Liver (tissue), 9 donors: Measurements from ENCODE around the gene WFDC2. TPM values are rescaled to one million over a fixed set of nuclear protein-coding genes. Genes with fewer than 3 reads are reported as not detected.

Experiments
- DNase-seq: peaks from one replicate; pipeline ENCODE4 v3.0.0-alpha.2; 2017; ENCODE audit warnings: low spot score
- H3K27ac ChIP-seq, 2 donors: one replicate each; pipeline ENCODE4 v1.7.0; 2013; ENCODE audit warnings: inconsistent platforms in 2 of 2, low read length in 2 of 2, control low read depth in 1 of 2, low read depth in 1 of 2, mild to moderate bottlenecking in 1 of 2
- H3K27me3 ChIP-seq, 4 donors: one replicate each; pipeline versions ENCODE4 v1.6.1 to v1.7.0; 2013; ENCODE audit warnings: low read length in 3 of 4, inconsistent platforms in 1 of 4, mild to moderate bottlenecking in 1 of 4, moderate library complexity in 1 of 4; ENCODE audit not compliant: control insufficient read depth in 4 of 4, insufficient read depth in 4 of 4
- H3K36me3 ChIP-seq, 4 donors: one replicate each; pipeline versions ENCODE4 v1.6.1 to v1.7.0; 2013; ENCODE audit warnings: low read length in 3 of 4, mild to moderate bottlenecking in 3 of 4, low read depth in 1 of 4, moderate library complexity in 1 of 4; ENCODE audit not compliant: control insufficient read depth in 4 of 4, insufficient read depth in 3 of 4
- H3K4me1 ChIP-seq, 4 donors: one replicate each; pipeline versions ENCODE4 v1.6.1 to v1.7.0; 2013; ENCODE audit warnings: low read length in 3 of 4, mild to moderate bottlenecking in 3 of 4, moderate library complexity in 1 of 4; ENCODE audit not compliant: control insufficient read depth in 4 of 4, insufficient read depth in 4 of 4
- H3K4me3 ChIP-seq, 3 donors: one replicate each; pipeline versions ENCODE4 v1.6.1 to v1.7.0; 2013; ENCODE audit warnings: low read length in 3 of 3, control low read depth in 1 of 3, low read depth in 1 of 3, mild to moderate bottlenecking in 1 of 3
- H3K9ac ChIP-seq, 2 donors: one replicate each; pipeline ENCODE4 v1.7.0; 2013; ENCODE audit warnings: low read length in 2 of 2, mild to moderate bottlenecking in 2 of 2, moderate library complexity in 2 of 2, control low read depth in 1 of 2, low read depth in 1 of 2
- H3K9me3 ChIP-seq, 4 donors: one replicate each; pipeline versions ENCODE4 v1.6.1 to v1.7.0; 2013; ENCODE audit warnings: low read length in 3 of 4; ENCODE audit not compliant: control insufficient read depth in 4 of 4
- CTCF ChIP-seq: fragments of 150-350 bp; IDR thresholded peaks from 2 replicates; pipeline ENCODE4 v1.5.1; 2017; ENCODE audit warnings: improper control_type of control experiment, low read depth, low read length; ENCODE audit not compliant: missing input control
- EGR1 ChIP-seq, 2 donors: IDR thresholded peaks; 2 replicates each; pipeline ENCODE4 v1.6.1; 2016 to 2018; ENCODE audit warnings: antibody characterized with exemption in 2 of 2, low read depth in 2 of 2
- FOXA1 ChIP-seq: IDR thresholded peaks from 2 replicates; pipeline ENCODE4 v1.6.1; 2016; ENCODE audit warnings: antibody characterized with exemption
- FOXA2 ChIP-seq: IDR thresholded peaks from 2 replicates; pipeline ENCODE4 v1.6.1; 2016; ENCODE audit warnings: antibody characterized with exemption
- GABPA ChIP-seq, 2 donors: IDR thresholded peaks in 1 of 2; conservative IDR thresholded peaks in 1 of 2; 2 replicates each; pipeline ENCODE4 v1.6.1; 2016; ENCODE audit warnings: antibody characterized with exemption in 2 of 2, mild to moderate bottlenecking in 1 of 2, moderate library complexity in 1 of 2
- HNF4A ChIP-seq, 2 donors: conservative IDR thresholded peaks; 2 replicates each; pipeline ENCODE4 v1.6.1; 2016; ENCODE audit warnings: antibody characterized with exemption in 2 of 2, mild to moderate bottlenecking in 2 of 2
- HNF4G ChIP-seq: IDR thresholded peaks from 2 replicates; pipeline ENCODE4 v1.6.1; 2016; ENCODE audit warnings: antibody characterized with exemption
- JUND ChIP-seq, 2 donors: IDR thresholded peaks; 2 replicates each; pipeline ENCODE4 v1.6.1; 2016; ENCODE audit warnings: antibody characterized with exemption in 2 of 2
- NR2F2 ChIP-seq: IDR thresholded peaks from 2 replicates; pipeline ENCODE4 v1.6.1; 2016; ENCODE audit warnings: antibody characterized with exemption
- RAD21 ChIP-seq, 2 donors: IDR thresholded peaks; 2 replicates each; pipeline ENCODE4 v1.6.1; 2016; ENCODE audit warnings: antibody characterized with exemption in 2 of 2, mild to moderate bottlenecking in 2 of 2
- RXRA ChIP-seq, 2 donors: IDR thresholded peaks; 2 replicates each; pipeline ENCODE4 v1.6.1; 2017 to 2018; ENCODE audit warnings: antibody characterized with exemption in 2 of 2, mild to moderate bottlenecking in 1 of 2
- SP1 ChIP-seq: IDR thresholded peaks from 2 replicates; pipeline ENCODE4 v1.6.1; 2018; ENCODE audit warnings: antibody characterized with exemption, mild to moderate bottlenecking
- TAF1 ChIP-seq: conservative IDR thresholded peaks from 2 replicates; pipeline ENCODE4 v1.6.1; 2016; ENCODE audit warnings: antibody characterized with exemption, mild to moderate bottlenecking
- YY1 ChIP-seq: IDR thresholded peaks from 2 replicates; pipeline ENCODE4 v1.6.1; 2016; ENCODE audit warnings: antibody characterized with exemption, mild to moderate bottlenecking
- WGBS: extraction: QIAGEN DNeasy Blood & Tissue Kit; methylation state at CpG from one replicate; pipeline ENCODE4 v1.1.7; 2013; 5-methylcytosine and 5-hydroxymethylcytosine counted together
- polyA plus RNA-seq, 2 donors: library from polyadenylated mRNA; stranded (reverse) in 1 of 2; unstranded in 1 of 2; fragments of 200-250 nt in 1 of 2; fragments of >200 nt in 1 of 2; fragmentation: Nextera tagmentation in 1 of 2; extraction: Ambion mirVana in 1 of 2; gene quantifications; one replicate each; pipeline versions ENCODE4 v1.2.1 to v1.2.3, GENCODE V29; 2013 to 2015
- total RNA-seq, 2 donors: library from RNA; depleted of rRNA; stranded (reverse); fragments of >200 nt; gene quantifications; one replicate each; pipeline ENCODE4 v1.2.3, GENCODE V29; 2014
- TF ChIP-seq, protein P1 (sequence below): IDR thresholded peaks from 2 replicates; pipeline ENCODE4 v1.6.1; 2016; ENCODE audit warnings: antibody characterized with exemption
- TF ChIP-seq, protein P2 (sequence below): IDR thresholded peaks from 2 replicates; pipeline ENCODE4 v1.6.1; 2016; ENCODE audit warnings: antibody characterized with exemption
- TF ChIP-seq, protein P3 (sequence below): IDR thresholded peaks from 2 replicates; pipeline ENCODE4 v1.6.1; 2016; ENCODE audit warnings: antibody characterized with exemption
- TF ChIP-seq, protein P4 (sequence below): IDR thresholded peaks from 2 replicates; pipeline ENCODE4 v1.6.1; 2016; ENCODE audit warnings: antibody characterized with exemption, mild to moderate bottlenecking
- donor health status: healthy.
- donor health status: healthy.
- donor health status: healthy.
- donor health status: healthy.
- donor health status: healthy.

Gene WFDC2
- total and polyA plus RNA-seq, 4 donors, result 1.3 to 1.8 TPM; not detected in 2

DNA sequence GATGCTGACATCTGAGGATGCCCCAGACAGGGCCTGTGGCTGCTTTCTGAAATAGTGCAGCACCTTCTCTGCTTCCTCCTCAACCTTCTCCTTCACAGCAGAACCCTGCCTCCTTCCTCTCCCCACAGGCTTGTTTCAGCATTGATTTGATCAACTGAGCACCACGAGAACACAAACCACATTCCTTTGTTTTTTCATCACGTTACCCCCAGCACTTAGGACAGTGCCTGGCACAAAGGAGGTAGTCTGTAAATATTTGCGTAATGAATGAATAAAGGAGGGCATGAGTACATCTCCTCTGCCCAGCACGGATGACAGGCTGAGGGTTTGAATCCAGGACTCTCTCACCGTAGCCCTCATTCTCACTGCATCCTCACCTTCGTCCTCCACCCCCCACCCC, 21.3 kb upstream of the WFDC2 start:
- Histone ChIP-seq H3K36me3 (no peaks in the 10 kb centered on the region), H3K4me1 (no peaks in the 10 kb centered on the region), H3K4me3 (no peak overlapping the region), H3K27me3 (peaks cover 0 to 2% (median 0%) of the 10 kb centered on the region in 4 donors), H3K9ac (no peak overlapping the region), H3K9me3 (no peaks in the 10 kb centered on the region), H3K27ac (no peak overlapping the region)
- TF ChIP-seq HNF4G (no peak), FOXA2 (no peak), RXRA (IDR thresholded peaks at IDR 0.05) (no peak), TAF1 (no peak), CTCF (no peak), JUND (IDR thresholded peaks at IDR 0.05) (no peak), YY1 (no peak)
- TF ChIP-seq, protein P1, sequence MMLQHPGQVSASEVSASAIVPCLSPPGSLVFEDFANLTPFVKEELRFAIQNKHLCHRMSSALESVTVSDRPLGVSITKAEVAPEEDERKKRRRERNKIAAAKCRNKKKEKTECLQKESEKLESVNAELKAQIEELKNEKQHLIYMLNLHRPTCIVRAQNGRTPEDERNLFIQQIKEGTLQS, result no peak
- TF ChIP-seq, protein P2, sequence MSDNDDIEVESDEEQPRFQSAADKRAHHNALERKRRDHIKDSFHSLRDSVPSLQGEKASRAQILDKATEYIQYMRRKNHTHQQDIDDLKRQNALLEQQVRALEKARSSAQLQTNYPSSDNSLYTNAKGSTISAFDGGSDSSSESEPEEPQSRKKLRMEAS, result no peak
- TF ChIP-seq, protein P3, sequence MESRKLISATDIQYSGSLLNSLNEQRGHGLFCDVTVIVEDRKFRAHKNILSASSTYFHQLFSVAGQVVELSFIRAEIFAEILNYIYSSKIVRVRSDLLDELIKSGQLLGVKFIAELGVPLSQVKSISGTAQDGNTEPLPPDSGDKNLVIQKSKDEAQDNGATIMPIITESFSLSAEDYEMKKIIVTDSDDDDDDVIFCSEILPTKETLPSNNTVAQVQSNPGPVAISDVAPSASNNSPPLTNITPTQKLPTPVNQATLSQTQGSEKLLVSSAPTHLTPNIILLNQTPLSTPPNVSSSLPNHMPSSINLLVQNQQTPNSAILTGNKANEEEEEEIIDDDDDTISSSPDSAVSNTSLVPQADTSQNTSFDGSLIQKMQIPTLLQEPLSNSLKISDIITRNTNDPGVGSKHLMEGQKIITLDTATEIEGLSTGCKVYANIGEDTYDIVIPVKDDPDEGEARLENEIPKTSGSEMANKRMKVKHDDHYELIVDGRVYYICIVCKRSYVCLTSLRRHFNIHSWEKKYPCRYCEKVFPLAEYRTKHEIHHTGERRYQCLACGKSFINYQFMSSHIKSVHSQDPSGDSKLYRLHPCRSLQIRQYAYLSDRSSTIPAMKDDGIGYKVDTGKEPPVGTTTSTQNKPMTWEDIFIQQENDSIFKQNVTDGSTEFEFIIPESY, result no peak
- DNase-seq, result no peak
- WGBS, result 68% methylated on average over 6 of the region's 6 CpGs

GRCh38 chr20:45449528-45449927, 20.0 kb upstream of the WFDC2 start:
- no peak overlapping the region for H3K27ac ChIP-seq
- no peak overlapping the region for H3K4me3 ChIP-seq
- no peak for DNase-seq
- no peaks in the 10 kb centered on the region for H3K9me3 ChIP-seq
- no peak overlapping the region for H3K9ac ChIP-seq
- no peaks in the 10 kb centered on the region for H3K36me3 ChIP-seq
- 84% methylated on average over 3 of the region's 3 CpGs for WGBS
- TF ChIP-seq HNF4A (conservative IDR thresholded peaks at IDR 0.05), result no peak
- TF ChIP-seq GABPA (IDR thresholded peaks at IDR 0.05 in 1 of 2, conservative IDR thresholded peaks at IDR 0.05 in 1 of 2), result no peak
- no peak for TF ChIP-seq JUND (IDR thresholded peaks at IDR 0.05)
- TF ChIP-seq, protein P1, result no peak
- TF ChIP-seq NR2F2, result no peak
- no peak for TF ChIP-seq RAD21 (IDR thresholded peaks at IDR 0.05)
- TF ChIP-seq, protein P3, result no peak
- TF ChIP-seq, protein P4, sequence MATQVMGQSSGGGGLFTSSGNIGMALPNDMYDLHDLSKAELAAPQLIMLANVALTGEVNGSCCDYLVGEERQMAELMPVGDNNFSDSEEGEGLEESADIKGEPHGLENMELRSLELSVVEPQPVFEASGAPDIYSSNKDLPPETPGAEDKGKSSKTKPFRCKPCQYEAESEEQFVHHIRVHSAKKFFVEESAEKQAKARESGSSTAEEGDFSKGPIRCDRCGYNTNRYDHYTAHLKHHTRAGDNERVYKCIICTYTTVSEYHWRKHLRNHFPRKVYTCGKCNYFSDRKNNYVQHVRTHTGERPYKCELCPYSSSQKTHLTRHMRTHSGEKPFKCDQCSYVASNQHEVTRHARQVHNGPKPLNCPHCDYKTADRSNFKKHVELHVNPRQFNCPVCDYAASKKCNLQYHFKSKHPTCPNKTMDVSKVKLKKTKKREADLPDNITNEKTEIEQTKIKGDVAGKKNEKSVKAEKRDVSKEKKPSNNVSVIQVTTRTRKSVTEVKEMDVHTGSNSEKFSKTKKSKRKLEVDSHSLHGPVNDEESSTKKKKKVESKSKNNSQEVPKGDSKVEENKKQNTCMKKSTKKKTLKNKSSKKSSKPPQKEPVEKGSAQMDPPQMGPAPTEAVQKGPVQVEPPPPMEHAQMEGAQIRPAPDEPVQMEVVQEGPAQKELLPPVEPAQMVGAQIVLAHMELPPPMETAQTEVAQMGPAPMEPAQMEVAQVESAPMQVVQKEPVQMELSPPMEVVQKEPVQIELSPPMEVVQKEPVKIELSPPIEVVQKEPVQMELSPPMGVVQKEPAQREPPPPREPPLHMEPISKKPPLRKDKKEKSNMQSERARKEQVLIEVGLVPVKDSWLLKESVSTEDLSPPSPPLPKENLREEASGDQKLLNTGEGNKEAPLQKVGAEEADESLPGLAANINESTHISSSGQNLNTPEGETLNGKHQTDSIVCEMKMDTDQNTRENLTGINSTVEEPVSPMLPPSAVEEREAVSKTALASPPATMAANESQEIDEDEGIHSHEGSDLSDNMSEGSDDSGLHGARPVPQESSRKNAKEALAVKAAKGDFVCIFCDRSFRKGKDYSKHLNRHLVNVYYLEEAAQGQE, result no peak
- TF ChIP-seq FOXA2, result no peak
- no peak for TF ChIP-seq CTCF
- no peak for TF ChIP-seq FOXA1
- no peak for TF ChIP-seq SP1
- no peak for TF ChIP-seq RXRA (IDR thresholded peaks at IDR 0.05)
- TF ChIP-seq EGR1 (IDR thresholded peaks at IDR 0.05; ENCODE audit: low read depth in 2 of 2), result no peak
- TF ChIP-seq, protein P2, result no peak
- TF ChIP-seq TAF1, result no peak
- no peak for TF ChIP-seq YY1
- no peak for TF ChIP-seq HNF4G
- H3K27me3 ChIP-seq, result no peaks in the 10 kb centered on the region
- no peaks in the 10 kb centered on the region for H3K4me1 ChIP-seq
